GM18858 (cell line): ENCODE results near the gene GJD2.

Experiments
- ATAC-seq: cut with Tn5 transposase; IDR thresholded peaks from one replicate; pipeline ENCODE4 v1.9.1; 2021; ENCODE audit not compliant: unreplicated experiment

The GJD2 gene

DNA sequence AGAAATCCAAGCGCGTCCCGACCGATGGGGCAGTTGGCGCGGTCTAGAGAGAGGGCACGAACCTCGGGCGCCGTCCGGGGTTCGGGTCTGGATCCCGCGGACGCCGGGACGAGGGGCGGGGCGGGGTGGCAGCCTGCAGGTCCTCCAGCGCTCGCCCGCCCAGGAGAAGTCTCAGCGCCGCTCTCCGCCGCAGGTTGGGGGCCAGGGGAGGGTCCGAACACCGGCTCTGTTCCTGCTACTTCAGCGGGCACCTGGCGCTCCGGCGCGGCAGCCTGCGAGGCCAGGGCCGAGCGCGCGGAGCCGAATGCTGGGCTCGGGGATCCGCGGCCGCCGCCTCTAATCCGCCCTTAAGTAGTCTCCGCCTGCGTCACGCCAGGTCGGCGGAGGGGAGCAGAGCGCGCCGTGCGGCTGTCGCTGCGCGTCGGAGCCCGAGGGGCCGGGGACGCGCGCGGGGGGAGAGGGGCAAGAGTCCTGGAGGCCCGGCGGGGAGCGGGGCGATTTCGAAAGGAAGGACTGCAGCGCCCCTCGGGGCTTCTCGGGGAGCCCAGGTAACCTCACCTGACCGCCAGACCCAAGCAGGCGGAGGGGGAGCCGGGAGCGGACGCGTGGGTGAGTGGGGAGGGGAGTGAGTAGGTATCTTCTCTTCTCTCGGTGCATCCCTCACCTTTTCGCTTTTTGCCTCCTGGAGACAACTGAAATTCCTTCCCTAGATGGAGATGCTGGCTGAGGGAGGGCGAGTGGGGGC lies at the start of gene GJD2:
Gene GJD2 (minus strand): TSS at position 325 of the 745 bp plus-strand sequence. CDS start 510 bp downstream, outside the sequence.
- ATAC-seq, result no peak

- ATAC-seq, result no peak
These were observed 49.3 kb upstream of the GJD2 start for GRCh38 chr15:34804113-34804512.

GRCh38 chr15:34802803-34803750 lies 48.3 kb upstream of the GJD2 start:
- no peak for ATAC-seq

DNA sequence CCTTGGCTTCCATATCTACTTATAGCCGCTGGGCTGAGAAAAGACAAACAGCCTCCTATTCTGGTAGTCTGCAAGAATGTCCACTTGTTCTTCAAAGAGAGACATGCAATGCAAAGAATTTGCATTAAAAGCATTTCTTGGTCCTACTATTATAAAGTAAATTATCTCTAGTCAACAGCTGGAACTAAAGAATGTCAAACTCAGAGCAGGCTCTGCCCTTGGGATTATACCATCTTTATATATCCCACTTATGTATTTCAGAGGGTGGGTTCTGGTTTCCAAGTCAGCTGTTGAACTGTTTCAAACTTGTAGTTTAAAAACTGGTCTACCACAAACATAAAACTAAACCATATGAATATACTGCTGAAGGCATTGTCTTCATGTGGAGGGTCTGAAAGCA lies 47.6 kb upstream of the GJD2 start:
- no peak for ATAC-seq

GRCh38 chr15:34799149-34800101 lies 44.6 kb upstream of the GJD2 start:
- no peak for ATAC-seq

DNA sequence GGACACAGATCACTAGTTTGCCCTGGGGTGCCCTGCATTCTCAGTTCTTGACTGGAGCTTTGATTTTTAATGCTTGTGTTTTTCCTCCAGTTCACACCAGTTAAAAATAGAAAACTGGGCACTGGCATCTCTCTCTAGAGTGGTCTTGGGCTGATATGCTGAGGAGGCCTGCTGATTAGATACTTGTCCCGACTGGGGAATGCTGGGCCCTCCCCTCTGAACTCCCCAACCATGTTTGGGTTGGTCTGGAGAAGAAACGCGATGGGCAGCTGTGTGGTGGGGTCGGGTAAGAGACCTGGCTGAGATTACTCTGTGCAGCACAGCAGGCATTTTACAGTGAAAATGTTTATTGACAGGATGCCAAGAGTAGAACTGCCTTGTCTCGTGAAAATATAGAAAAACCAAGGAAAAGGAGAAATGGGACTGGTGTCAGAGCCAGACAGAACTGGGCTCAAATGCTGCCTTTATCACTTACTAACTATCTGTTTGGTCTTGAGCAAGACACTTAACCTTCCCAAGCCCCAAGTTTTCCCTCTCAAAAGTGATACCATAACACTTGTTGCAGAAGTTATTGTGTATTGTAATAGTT lies 42.1 kb upstream of the GJD2 start:
- no peak for ATAC-seq

GRCh38 chr15:34795267-34796081 lies 40.7 kb upstream of the GJD2 start, which contains the start of gene ACTC1:
ACTC1 (minus strand) TSS chr15:34795549; CDS start chr15:34794808, 741 bp downstream.
- no peak for ATAC-seq

DNA sequence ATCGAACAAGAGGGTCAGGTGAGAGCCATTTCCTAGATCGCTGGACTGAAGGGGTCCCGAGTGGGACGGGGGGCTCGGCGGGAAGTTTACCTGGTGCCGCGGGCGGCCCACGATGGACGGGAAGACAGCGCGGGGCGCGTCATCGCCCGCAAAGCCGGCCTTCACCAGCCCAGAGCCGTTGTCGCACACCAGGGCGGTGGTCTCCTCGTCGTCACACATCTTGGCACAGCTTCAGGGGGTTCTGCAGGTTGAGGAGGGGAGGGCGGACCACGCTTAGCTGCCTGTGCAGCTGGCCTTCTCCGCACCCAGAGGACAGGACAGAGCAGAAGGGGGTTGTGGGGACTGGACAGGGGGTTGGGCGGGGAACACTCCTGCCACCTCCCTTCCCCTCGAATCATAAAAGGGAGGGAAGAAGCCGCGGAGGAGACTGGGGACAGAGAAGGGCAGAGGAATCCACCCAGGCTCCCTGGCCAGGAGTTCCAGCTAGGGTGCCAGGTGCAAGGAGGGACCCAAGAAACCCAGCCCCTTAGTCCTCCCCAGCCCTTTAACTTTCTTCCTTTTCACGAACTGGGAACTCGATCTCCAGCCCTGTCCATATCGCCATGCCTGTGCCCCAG lies 39.9 kb upstream of the GJD2 start:
- no peak for ATAC-seq

GRCh38 chr15:34793901-34794300 lies 39.1 kb upstream of the GJD2 start:
- ATAC-seq, result no peak

DNA sequence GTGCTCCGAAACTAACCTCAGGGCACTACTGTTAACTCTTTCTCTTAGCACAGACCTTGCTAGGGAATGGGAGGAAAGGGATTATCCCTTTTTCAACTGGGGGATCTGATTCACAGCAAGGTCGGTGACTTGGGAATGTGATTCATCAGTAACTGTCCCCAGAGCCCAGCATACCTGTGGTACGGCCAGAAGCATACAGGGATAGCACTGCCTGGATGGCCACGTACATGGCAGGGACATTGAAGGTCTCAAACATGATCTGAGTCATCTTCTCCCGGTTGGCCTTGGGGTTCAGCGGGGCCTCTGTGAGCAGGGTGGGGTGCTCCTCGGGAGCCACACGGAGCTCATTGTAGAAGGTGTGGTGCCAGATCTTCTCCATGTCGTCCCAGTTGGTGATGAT lies 38.3 kb upstream of the GJD2 start:
- ATAC-seq, result no peak

GRCh38 chr15:34791701-34792100 lies 36.9 kb upstream of the GJD2 start:
- ATAC-seq, result no peak

GRCh38 chr15:34790121-34790520 lies 35.3 kb upstream of the GJD2 start:
- no peak for ATAC-seq

DNA sequence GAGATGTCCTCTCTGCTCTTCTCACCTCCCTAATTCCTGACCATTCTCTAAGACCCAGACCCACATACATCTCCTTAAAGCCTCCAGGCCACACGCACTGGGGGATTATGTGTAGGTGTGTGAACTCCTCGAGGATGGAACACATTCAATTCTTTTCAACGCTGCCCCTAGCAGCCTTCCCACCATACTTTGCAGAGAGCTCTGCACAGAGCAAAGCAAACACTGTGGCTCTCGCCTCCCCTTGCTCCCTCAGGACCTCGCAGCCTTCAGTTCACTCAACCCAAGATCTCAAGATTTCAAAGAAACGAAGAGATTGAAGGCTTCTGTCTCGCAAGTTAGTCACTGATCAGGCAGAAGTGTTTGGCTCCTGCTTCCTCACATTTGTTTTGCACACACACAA lies 34.5 kb upstream of the GJD2 start:
- ATAC-seq, result no peak

- ATAC-seq, result no peak
These were observed 31.4 kb upstream of the GJD2 start for GRCh38 chr15:34786206-34786605.

DNA sequence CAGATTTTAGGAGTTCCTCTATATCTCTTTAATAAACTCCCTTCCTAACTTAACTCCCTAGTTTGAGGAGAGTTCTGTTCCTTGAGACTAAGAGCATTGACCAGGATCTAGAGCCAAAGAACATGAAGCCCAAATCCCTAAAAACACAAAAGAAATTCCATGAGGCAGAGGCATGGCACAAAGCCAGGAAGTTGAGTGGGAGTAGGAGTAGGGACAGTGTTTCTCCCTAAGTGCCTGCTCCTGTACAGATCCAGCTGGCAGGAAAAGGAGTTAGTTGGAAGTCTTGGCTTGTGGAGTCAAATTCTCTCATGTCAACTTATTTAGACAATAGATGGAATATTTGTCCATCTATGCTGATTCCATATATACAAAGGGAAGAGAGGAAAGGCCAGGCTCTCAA lies 29.2 kb upstream of the GJD2 start:
- ATAC-seq, result no peak

DNA sequence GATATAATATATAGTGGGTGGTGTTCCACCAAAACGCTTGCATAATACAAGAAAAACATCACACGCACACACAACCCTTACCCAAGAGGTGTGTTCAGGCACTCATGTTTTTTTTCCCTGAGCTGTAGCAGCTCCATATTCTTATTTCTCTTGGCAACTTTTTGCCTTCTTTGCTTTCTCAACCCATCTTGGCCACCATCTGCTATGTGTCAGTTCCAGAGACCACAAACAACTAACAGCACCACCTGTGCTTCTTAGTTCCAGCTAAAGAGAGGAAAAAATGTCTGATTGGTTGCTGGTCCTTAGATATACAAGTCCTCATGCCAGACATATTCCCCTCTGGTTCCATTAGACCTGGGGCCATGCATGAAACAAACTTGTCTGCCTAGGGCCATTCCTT lies 28.6 kb upstream of the GJD2 start:
- ATAC-seq, result no peak

DNA sequence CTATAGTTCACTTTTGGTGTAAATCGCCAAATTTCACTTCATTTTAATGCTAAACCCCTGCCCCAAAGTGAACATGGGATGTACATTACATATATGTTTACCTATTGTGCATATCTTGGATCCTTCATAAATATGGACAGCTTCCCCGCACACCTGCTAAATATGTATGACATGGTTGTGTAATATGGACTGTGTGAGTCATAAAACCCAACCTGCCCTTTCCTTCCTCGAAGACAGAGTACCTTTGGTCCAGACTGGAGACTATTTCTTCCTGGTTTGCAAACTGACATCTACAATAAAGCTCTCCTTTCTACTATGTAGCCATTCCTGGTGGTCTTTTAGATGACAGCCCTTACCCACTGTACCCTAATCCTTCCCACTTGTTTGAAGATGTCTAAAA lies 28.1 kb upstream of the GJD2 start:
- no peak for ATAC-seq

DNA sequence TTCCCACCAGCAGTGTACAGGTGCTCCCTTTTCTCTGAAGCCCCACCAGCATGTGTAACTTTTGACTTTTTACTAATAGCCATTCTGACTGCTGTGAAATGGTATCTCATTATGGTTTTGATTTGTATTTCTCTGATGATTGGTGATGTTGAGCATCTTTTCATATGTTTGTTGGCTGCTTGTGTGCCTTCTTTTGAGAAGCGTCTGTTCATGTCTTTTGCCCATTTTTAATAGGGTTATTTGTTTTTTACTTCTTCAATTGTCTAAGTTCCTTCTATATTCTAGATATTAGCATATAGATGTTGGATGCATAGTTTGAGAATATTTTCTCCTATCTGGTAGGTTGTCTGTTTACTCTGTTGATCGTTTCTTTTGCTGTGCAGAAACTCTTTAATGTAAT lies 25.9 kb upstream of the GJD2 start:
- ATAC-seq, result no peak

DNA sequence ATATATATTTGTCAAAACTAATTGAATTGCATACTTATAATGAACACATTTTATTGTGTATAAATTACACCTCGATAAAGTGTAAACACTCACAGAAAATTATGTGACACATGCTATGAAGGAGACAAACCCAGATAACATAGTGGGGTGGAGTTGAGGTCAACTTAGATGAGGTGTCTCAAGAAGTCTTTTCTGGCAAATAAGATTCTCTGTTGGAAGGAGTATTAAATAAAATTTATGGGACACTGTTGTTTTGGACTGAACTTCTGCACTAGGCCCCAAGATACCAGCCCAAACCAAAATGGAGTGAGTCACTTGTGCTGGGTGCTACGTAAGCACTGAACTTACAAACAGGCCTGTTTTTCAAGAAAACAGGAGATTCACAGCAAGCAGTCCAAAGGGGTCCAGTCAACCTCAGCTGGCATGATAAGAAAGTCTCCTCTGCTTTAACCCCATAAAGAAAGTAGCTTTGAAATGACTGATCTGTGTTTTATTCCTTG lies 21.9 kb upstream of the GJD2 start:
- no peak for ATAC-seq
